HCT116 (cell line): ENCODE measurements around the gene RPN1.
"Not testable (repeated sequence)": the region's sequence is repeated elsewhere in the genome, so short reads cannot be mapped to it uniquely, and the experiment has no call there.

Experiments
- CTCF ChIP-seq, 3 experiments: fragments of 200-600 bp in 1 of 3; sonication (generic) in 1 of 3; IDR thresholded peaks in 2 of 3; conservative IDR thresholded peaks in 1 of 3; 2 replicates each; pipeline ENCODE4 v1.5.1; 2012 to 2017; ENCODE audit warnings: low read depth in 2 of 3, low read length in 2 of 3, antibody characterized with exemption in 1 of 3, borderline replicate concordance in 1 of 3, control low read depth in 1 of 3, mild to moderate bottlenecking in 1 of 3, mixed read lengths in 1 of 3, mixed run types in 1 of 3, moderate library complexity in 1 of 3; ENCODE audit not compliant: insufficient read depth in 1 of 3
- EZH2 ChIP-seq: fragments of 200-600 bp; sonication (generic); IDR thresholded peaks from 2 replicates; pipeline ENCODE4 v1.6.1; 2017; ENCODE audit warnings: antibody characterized with exemption, mixed run types
- FOSL1 ChIP-seq: IDR thresholded peaks from 2 replicates; pipeline ENCODE4 v1.6.1; 2012; ENCODE audit warnings: low read depth
- JUND ChIP-seq: IDR thresholded peaks from 2 replicates; pipeline ENCODE4 v1.6.1; 2012
- MAX ChIP-seq: IDR thresholded peaks from 2 replicates; pipeline ENCODE4 v1.6.1; 2012
- POLR2A ChIP-seq: IDR thresholded peaks from 2 replicates; pipeline ENCODE4 v1.7.0; 2011; ENCODE audit warnings: borderline replicate concordance; ENCODE audit not compliant: insufficient read depth, insufficient read length; ENCODE audit errors: extremely low read depth
- POLR2AphosphoS5 ChIP-seq: IDR thresholded peaks from 2 replicates; pipeline ENCODE4 v1.6.1; 2011; ENCODE audit warnings: mild to moderate bottlenecking, low read depth, low read length, moderate library complexity
- SP1 ChIP-seq: IDR thresholded peaks from 2 replicates; pipeline ENCODE4 v1.6.1; 2012; ENCODE audit warnings: low read depth
- YY1 ChIP-seq: IDR thresholded peaks from 2 replicates; pipeline ENCODE4 v1.6.1; 2011; ENCODE audit warnings: low read length, low read depth, moderate library complexity, mild to moderate bottlenecking; ENCODE audit not compliant: insufficient replicate concordance; ENCODE audit errors: extremely low read depth
- ZNF274 ChIP-seq: fragments of 200-500 bp; sonication (Bioruptor generic); IDR thresholded peaks from 2 replicates; pipeline ENCODE4 v1.6.1; 2014; ENCODE audit warnings: mild to moderate bottlenecking, low read depth, low read length, inconsistent platforms
- TF ChIP-seq, protein P1 (sequence below): IDR thresholded peaks from 2 replicates; pipeline ENCODE4 v1.6.1; 2012; ENCODE audit warnings: low read depth

GRCh38 chr3:128586391-128586790, 64.2 kb downstream of the RPN1 start:
- TF ChIP-seq CTCF (IDR thresholded peaks at IDR 0.05 in 2 of 3, conservative IDR thresholded peaks at IDR 0.05 in 1 of 3; ENCODE audit: borderline replicate concordance in 1 of 3, insufficient read depth in 1 of 3, low read depth in 2 of 3, low read length in 2 of 3); POLR2A; FOSL1; POLR2AphosphoS5; JUND; MAX; ZNF274; SP1; YY1; EZH2: not testable (repeated sequence)
- TF ChIP-seq, protein P1, sequence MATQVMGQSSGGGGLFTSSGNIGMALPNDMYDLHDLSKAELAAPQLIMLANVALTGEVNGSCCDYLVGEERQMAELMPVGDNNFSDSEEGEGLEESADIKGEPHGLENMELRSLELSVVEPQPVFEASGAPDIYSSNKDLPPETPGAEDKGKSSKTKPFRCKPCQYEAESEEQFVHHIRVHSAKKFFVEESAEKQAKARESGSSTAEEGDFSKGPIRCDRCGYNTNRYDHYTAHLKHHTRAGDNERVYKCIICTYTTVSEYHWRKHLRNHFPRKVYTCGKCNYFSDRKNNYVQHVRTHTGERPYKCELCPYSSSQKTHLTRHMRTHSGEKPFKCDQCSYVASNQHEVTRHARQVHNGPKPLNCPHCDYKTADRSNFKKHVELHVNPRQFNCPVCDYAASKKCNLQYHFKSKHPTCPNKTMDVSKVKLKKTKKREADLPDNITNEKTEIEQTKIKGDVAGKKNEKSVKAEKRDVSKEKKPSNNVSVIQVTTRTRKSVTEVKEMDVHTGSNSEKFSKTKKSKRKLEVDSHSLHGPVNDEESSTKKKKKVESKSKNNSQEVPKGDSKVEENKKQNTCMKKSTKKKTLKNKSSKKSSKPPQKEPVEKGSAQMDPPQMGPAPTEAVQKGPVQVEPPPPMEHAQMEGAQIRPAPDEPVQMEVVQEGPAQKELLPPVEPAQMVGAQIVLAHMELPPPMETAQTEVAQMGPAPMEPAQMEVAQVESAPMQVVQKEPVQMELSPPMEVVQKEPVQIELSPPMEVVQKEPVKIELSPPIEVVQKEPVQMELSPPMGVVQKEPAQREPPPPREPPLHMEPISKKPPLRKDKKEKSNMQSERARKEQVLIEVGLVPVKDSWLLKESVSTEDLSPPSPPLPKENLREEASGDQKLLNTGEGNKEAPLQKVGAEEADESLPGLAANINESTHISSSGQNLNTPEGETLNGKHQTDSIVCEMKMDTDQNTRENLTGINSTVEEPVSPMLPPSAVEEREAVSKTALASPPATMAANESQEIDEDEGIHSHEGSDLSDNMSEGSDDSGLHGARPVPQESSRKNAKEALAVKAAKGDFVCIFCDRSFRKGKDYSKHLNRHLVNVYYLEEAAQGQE, result not testable (repeated sequence)
